Liver (tissue), 3 donors: ENCODE data around the gene ARID5B.

ENCODE experiments used
- ATF3 ChIP-seq: IDR thresholded peaks from 2 replicates; pipeline ENCODE4 v1.6.1; 2016; ENCODE audit warnings: antibody characterized with exemption
- CTCF ChIP-seq: fragments of 150-350 bp; IDR thresholded peaks from 2 replicates; pipeline ENCODE4 v1.5.1; 2017; ENCODE audit warnings: improper control_type of control experiment, low read depth, low read length; ENCODE audit not compliant: missing input control
- FOXA2 ChIP-seq: IDR thresholded peaks from 2 replicates; pipeline ENCODE4 v1.6.1; 2016; ENCODE audit warnings: antibody characterized with exemption
- JUND ChIP-seq, 2 donors: IDR thresholded peaks; 2 replicates each; pipeline ENCODE4 v1.6.1; 2016; ENCODE audit warnings: antibody characterized with exemption in 2 of 2
- ZBTB33 ChIP-seq: IDR thresholded peaks from 2 replicates; pipeline ENCODE4 v1.6.1; 2016; ENCODE audit warnings: antibody characterized with exemption
- donor health status: healthy.
- donor health status: healthy.

GRCh38 chr10:61897671-61898434 lies 3.6 kb upstream of the ARID5B start:
- TF ChIP-seq FOXA2, result no peak
- peak; percentile 45 for TF ChIP-seq CTCF
- TF ChIP-seq ATF3, result no peak
- TF ChIP-seq ZBTB33, result no peak
- TF ChIP-seq JUND (IDR thresholded peaks at IDR 0.05), result no peak
